Measurements from ENCODE around the gene TASOR2. TPM values are rescaled to one million over a fixed set of nuclear protein-coding genes. Genes with fewer than 3 reads are reported as not detected.
A peak's percentile ranks its signal among the peaks of the same experiment; 100 is the strongest.

Gene TASOR2
- total and polyA plus RNA-seq, 7 experiments from 2014 or later = 14.7 to 86.5 (median 58.4) TPM

DNA sequence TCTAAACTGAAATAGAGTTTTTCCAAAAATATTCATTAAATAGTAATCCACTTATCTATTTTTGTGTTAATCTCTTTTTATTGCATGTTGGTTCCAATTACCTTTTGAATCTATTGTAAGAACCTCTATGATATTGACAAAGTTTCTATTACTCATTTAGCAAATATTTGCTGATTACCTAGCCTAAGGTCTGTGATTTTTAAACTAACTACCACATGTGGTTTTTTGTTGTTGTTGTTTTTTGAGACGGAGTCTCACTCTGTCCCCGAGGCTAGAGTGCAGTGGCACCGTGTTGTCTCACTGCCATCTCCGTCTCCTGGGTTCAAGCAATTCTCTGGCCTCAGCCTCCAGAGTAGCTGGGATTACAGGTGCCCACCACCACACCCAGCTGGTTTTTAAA is 16.2 kb upstream of the TASOR2 start:
- DNase-seq (no peak), ATAC-seq (no peak)
- Mint-ChIP-seq H3K4me3 (peak overlapping the region in 1 of 10 donors; percentile 8), H3K9me3 (peaks cover 0 to 11% (median 4%) of the 10 kb centered on the region in 11 donors), H3K36me3 (peaks cover 0 to 5% (median 4%) of the 10 kb centered on the region in 5 donors), H3K27ac (no peak overlapping the region), H3K4me1 (peaks cover 13 to 36% (median 25%) of the 10 kb centered on the region in 7 donors), H3K27me3 (peaks cover 0 to 22% (median 0%) of the 10 kb centered on the region in 5 donors)
- ChIA-PET POLR2A (interaction anchor here (0.6 to 1.3 kb wide), 3 partner anchors 16 to 1668 kb away, joined by 3 to 5 read pairs (median 3); partner anchors contain the start of gene TASOR2), CTCF (no interaction called here)
- Histone ChIP-seq H3K4me1 (ENCODE audit: control insufficient read depth in 2 of 2, insufficient read depth in 2 of 2, low read length in 2 of 2) (peaks cover 6 to 9% of the 10 kb centered on the region in 2 donors), H3K27me3 (ENCODE audit: control insufficient read depth in 2 of 2, insufficient read depth in 2 of 2, low read length in 2 of 2) (no peaks in the 10 kb centered on the region), H3K9me3 (ENCODE audit: control insufficient read depth in 2 of 3, low read length in 3 of 3) (no peaks in the 10 kb centered on the region), H3K4me3 (ENCODE audit: low read length) (no peak overlapping the region), H3K27ac (ENCODE audit: low read depth, low read length) (no peak overlapping the region), H3K36me3 (ENCODE audit: control insufficient read depth in 2 of 3, insufficient read depth in 3 of 3, low read length in 3 of 3) (peaks cover 0 to 5% (median 0%) of the 10 kb centered on the region in 3 experiments)
- intact Hi-C loops (cut with micrococcal nuclease) = loop anchor here (5.0 kb wide), 2 partner anchors 36 to 41 kb away; no protein-coding TSS in a partner anchor

- peaks cover 0 to 9% (median 8%) of the 10 kb centered on the region in 5 donors for H3K36me3 Mint-ChIP-seq
- Histone ChIP-seq H3K27me3 (ENCODE audit: control insufficient read depth in 2 of 2, insufficient read depth in 2 of 2, low read length in 2 of 2) (no peaks in the 10 kb centered on the region), H3K36me3 (ENCODE audit: control insufficient read depth in 2 of 3, insufficient read depth in 3 of 3, low read length in 3 of 3) (peaks cover 0 to 5% (median 0%) of the 10 kb centered on the region in 3 experiments), H3K4me1 (ENCODE audit: control insufficient read depth in 2 of 2, insufficient read depth in 2 of 2, low read length in 2 of 2) (peaks cover 6 to 9% of the 10 kb centered on the region in 2 donors), H3K9me3 (ENCODE audit: control insufficient read depth in 2 of 3, low read length in 3 of 3) (no peaks in the 10 kb centered on the region), H3K4me3 (ENCODE audit: low read length) (no peak overlapping the region), H3K27ac (ENCODE audit: low read depth, low read length) (no peak overlapping the region)
- H3K27me3 Mint-ChIP-seq = peaks cover 0 to 23% (median 3%) of the 10 kb centered on the region in 5 donors
- no peak overlapping the region for H3K27ac Mint-ChIP-seq
- H3K4me3 Mint-ChIP-seq = peak overlapping the region in 1 of 10 donors; percentile 2
- intact Hi-C loops (cut with micrococcal nuclease) = loop anchor here (5.0 kb wide), 2 partner anchors 37 to 42 kb away; no protein-coding TSS in a partner anchor
- H3K4me1 Mint-ChIP-seq = peaks cover 6 to 25% (median 20%) of the 10 kb centered on the region in 7 donors
- DNase-seq (no peak), ATAC-seq (no peak)
- POLR2A ChIA-PET = interaction anchor here (0.6 to 1.4 kb wide), 3 partner anchors 10 to 14 kb away, joined by 3 to 7 read pairs (median 4); no protein-coding TSS in a partner anchor
- H3K9me3 Mint-ChIP-seq = peaks cover 0 to 21% (median 11%) of the 10 kb centered on the region in 11 donors
- CTCF ChIA-PET = no interaction called here
These were observed 15.0 kb upstream of the TASOR2 start for GRCh38 chr10:5669604-5670003.

DNA sequence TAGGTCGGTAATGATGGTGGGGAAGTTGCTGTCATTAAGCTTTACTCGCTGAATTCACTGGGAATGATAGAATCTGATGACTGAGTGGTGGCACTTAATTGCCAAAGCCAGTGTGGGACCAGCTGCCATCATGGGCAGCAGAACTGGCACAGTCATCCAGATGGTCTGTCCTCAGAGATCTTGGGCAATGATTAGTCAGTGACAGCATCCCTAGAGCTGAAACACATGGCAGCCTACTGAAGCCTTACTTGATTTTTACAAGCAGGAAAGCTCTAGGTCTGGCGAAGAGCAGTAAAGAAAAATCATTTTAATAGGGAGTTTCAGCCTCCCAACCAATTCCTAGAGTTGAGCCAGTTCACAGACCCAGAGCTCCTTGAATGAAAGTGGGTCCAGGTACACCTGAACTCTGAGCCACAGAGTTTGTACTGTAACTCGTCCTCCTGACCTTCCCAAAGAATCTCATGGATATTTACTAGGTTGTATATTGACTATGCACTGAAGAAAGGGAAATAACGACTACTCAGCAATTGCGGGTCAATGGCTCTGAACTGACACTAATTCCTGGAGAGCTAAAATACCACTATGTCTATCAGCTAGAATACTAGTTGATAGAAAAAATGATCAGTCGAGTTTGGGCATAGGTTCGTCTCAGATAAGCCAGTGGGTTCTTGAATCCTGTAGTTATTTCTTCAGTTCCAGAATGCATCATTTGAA is 13.8 kb upstream of the TASOR2 start:
- ATAC-seq (no peak), DNase-seq (no peak)
- peaks cover 0 to 20% (median 5%) of the 10 kb centered on the region in 5 donors for H3K27me3 Mint-ChIP-seq
- peaks cover 0 to 10% (median 8%) of the 10 kb centered on the region in 5 donors for H3K36me3 Mint-ChIP-seq
- H3K4me3 Mint-ChIP-seq = peak overlapping the region in 1 of 10 donors; percentile 2
- intact Hi-C loops (cut with micrococcal nuclease) = no loop called here
- no peak overlapping the region for H3K27ac ChIP-seq (ENCODE audit: low read depth, low read length)
- no peaks in the 10 kb centered on the region for H3K27me3 ChIP-seq (ENCODE audit: control insufficient read depth in 2 of 2, insufficient read depth in 2 of 2, low read length in 2 of 2)
- H3K9me3 Mint-ChIP-seq = peaks cover 0 to 22% (median 13%) of the 10 kb centered on the region in 11 donors
- no peaks in the 10 kb centered on the region for H3K9me3 ChIP-seq (ENCODE audit: control insufficient read depth in 2 of 3, low read length in 3 of 3)
- no peak overlapping the region for H3K4me3 ChIP-seq (ENCODE audit: low read length)
- H3K27ac Mint-ChIP-seq = peak overlapping the region in 1 of 9 donors; percentile 20
- ChIA-PET POLR2A (interaction anchor here (0.9 to 1.4 kb wide), 2 partner anchors 8 to 14 kb away, joined by 3 to 7 read pairs; partner anchors contain the start of gene TASOR2), CTCF (no interaction called here)
- H3K4me1 Mint-ChIP-seq = peaks cover 6 to 16% (median 14%) of the 10 kb centered on the region in 7 donors
- H3K4me1 ChIP-seq (ENCODE audit: control insufficient read depth in 2 of 2, insufficient read depth in 2 of 2, low read length in 2 of 2) = peaks cover under 1 to 9% of the 10 kb centered on the region in 2 donors
- H3K36me3 ChIP-seq (ENCODE audit: control insufficient read depth in 2 of 3, insufficient read depth in 3 of 3, low read length in 3 of 3) = peaks cover 0 to 4% (median 0%) of the 10 kb centered on the region in 3 experiments

DNA sequence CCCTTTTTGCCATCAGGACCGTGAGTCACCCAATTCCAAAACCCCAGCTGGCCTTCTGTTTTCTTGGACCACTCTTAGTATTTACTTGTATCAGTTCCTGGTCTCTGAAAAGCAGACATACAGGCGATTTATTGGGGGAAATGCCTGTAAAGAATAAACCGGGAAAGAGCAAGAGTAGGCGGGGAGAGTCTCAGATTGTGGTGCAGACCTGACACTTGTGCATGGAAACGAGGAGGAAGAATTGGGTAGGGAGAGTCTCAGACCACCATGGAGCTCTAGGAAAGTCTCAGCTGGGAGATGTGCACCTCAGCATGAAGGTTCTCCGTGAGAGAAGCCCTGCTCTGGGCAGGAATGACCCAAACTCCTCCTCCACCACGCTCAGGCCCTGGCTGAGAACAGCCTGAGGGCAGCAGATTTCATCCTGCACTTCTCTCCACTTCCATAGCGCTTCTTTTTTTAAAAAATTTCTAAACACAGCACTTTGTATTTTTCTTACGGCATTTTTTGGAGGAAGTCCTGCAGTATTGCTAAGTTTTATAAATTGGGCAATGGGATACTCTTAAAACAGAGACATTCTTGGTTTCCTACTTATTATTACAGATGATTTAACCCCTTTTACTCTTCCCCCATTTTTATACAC is 6.1 kb upstream of the TASOR2 start:
- H3K4me1 Mint-ChIP-seq = peaks cover 0 to 10% (median 0%) of the 10 kb centered on the region in 7 donors
- CTCF ChIA-PET = no interaction called here

GRCh38 chr10:5679037-5679435 is 5.6 kb upstream of the TASOR2 start:
- POLR2A ChIA-PET = interaction anchor here (0.6 to 1.3 kb wide), 2 partner anchors 9 to 21 kb away, joined by 3 to 7 read pairs; no protein-coding TSS in a partner anchor
- CTCF ChIA-PET = no interaction called here
- no peaks in the 10 kb centered on the region for H3K9me3 ChIP-seq (ENCODE audit: control insufficient read depth in 2 of 3, low read length in 3 of 3)

More for the DNA sequence above, 6.1 kb upstream of the TASOR2 start:
- no peak overlapping the region for H3K4me3 Mint-ChIP-seq
- H3K9me3 Mint-ChIP-seq = peaks cover 0 to 11% (median 7%) of the 10 kb centered on the region in 11 donors
- Histone ChIP-seq H3K27me3 (ENCODE audit: control insufficient read depth in 2 of 2, insufficient read depth in 2 of 2, low read length in 2 of 2) (no peaks in the 10 kb centered on the region), H3K9me3 (ENCODE audit: control insufficient read depth in 2 of 3, low read length in 3 of 3) (no peaks in the 10 kb centered on the region), H3K4me1 (ENCODE audit: control insufficient read depth in 2 of 2, insufficient read depth in 2 of 2, low read length in 2 of 2) (no peaks in the 10 kb centered on the region), H3K27ac (ENCODE audit: low read depth, low read length) (no peak overlapping the region), H3K4me3 (ENCODE audit: low read length) (no peak overlapping the region), H3K36me3 (ENCODE audit: control insufficient read depth in 2 of 3, insufficient read depth in 3 of 3, low read length in 3 of 3) (no peaks in the 10 kb centered on the region)
- POLR2A ChIA-PET = interaction anchor here (0.6 to 1.3 kb wide), 2 partner anchors 8 to 22 kb away, joined by 3 to 7 read pairs; no protein-coding TSS in a partner anchor
- no peak overlapping the region for H3K27ac Mint-ChIP-seq
- H3K36me3 Mint-ChIP-seq = peaks cover 0 to 6% (median 3%) of the 10 kb centered on the region in 5 donors
- intact Hi-C loops (cut with micrococcal nuclease) = no loop called here
- no peak for ATAC-seq
- peaks cover 19 to 29% (median 23%) of the 10 kb centered on the region in 5 donors for H3K27me3 Mint-ChIP-seq
- no peak for DNase-seq

DNA sequence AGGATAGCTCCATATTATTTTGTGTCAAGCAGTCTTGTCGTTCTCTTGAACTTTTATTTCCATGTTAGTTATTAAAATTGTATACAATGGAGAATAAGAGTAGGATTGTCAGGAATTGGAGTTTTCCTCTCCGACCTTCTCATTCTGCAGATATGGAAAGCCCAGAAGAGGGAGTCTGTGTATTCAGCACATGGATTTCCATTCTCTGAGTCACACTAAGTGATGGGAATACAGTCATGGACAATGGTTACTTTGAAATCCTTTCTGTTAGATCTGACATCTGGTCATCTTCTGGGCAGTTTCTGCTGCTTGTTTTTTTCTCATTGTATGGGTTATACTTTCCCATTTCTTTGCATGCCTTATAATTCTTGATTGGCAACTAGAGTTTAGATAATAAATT is 5.0 kb upstream of the TASOR2 start:
- no peak overlapping the region for H3K27ac Mint-ChIP-seq
- H3K4me1 Mint-ChIP-seq = peaks cover 3 to 19% (median 9%) of the 10 kb centered on the region in 7 donors
- DNase-seq = no peak
- intact Hi-C loops (cut with micrococcal nuclease) = loop anchor here (5.0 to 10.0 kb wide), 4 partner anchors 52 to 855 kb away; partner anchors contain the start of gene AKR1E2 (in 1 of the 2)
- ChIA-PET CTCF (no interaction called here), POLR2A (interaction anchor here (1.3 kb wide), 1 partner anchor 9 kb away, joined by 7 read pairs; no protein-coding TSS in a partner anchor)
- Histone ChIP-seq H3K4me3 (ENCODE audit: low read length) (no peak overlapping the region), H3K9me3 (ENCODE audit: control insufficient read depth in 2 of 3, low read length in 3 of 3) (no peaks in the 10 kb centered on the region), H3K27ac (ENCODE audit: low read depth, low read length) (no peak overlapping the region), H3K36me3 (ENCODE audit: control insufficient read depth in 2 of 3, insufficient read depth in 3 of 3, low read length in 3 of 3) (no peaks in the 10 kb centered on the region), H3K27me3 (ENCODE audit: control insufficient read depth in 2 of 2, insufficient read depth in 2 of 2, low read length in 2 of 2) (no peaks in the 10 kb centered on the region), H3K4me1 (ENCODE audit: control insufficient read depth in 2 of 2, insufficient read depth in 2 of 2, low read length in 2 of 2) (peaks cover 0 to 6% of the 10 kb centered on the region in 2 donors)
- peaks cover 0 to under 1% (median 0%) of the 10 kb centered on the region in 5 donors for H3K36me3 Mint-ChIP-seq
- peaks cover 0 to 6% (median under 1%) of the 10 kb centered on the region in 11 donors for H3K9me3 Mint-ChIP-seq
- no peak for ATAC-seq
- H3K27me3 Mint-ChIP-seq = peaks cover 16 to 29% (median 23%) of the 10 kb centered on the region in 5 donors
- H3K4me3 Mint-ChIP-seq = no peak overlapping the region

More at GRCh38 chr10:5679037-5679435, 5.6 kb upstream of the TASOR2 start:
- Mint-ChIP-seq H3K9me3 (peaks cover 0 to 8% (median 6%) of the 10 kb centered on the region in 11 donors), H3K4me1 (peaks cover 1 to 13% (median 3%) of the 10 kb centered on the region in 7 donors), H3K36me3 (peaks cover 0 to 4% (median 3%) of the 10 kb centered on the region in 5 donors), H3K4me3 (no peak overlapping the region), H3K27me3 (peaks cover 19 to 28% (median 23%) of the 10 kb centered on the region in 5 donors), H3K27ac (no peak overlapping the region)
- DNase-seq = no peak
- H3K4me1 ChIP-seq (ENCODE audit: control insufficient read depth in 2 of 2, insufficient read depth in 2 of 2, low read length in 2 of 2) = peaks cover 0 to 3% of the 10 kb centered on the region in 2 donors
- no peak overlapping the region for H3K4me3 ChIP-seq (ENCODE audit: low read length)
- no peak overlapping the region for H3K27ac ChIP-seq (ENCODE audit: low read depth, low read length)
- H3K36me3 ChIP-seq (ENCODE audit: control insufficient read depth in 2 of 3, insufficient read depth in 3 of 3, low read length in 3 of 3) = no peaks in the 10 kb centered on the region
- H3K27me3 ChIP-seq (ENCODE audit: control insufficient read depth in 2 of 2, insufficient read depth in 2 of 2, low read length in 2 of 2) = no peaks in the 10 kb centered on the region
- intact Hi-C loops (cut with micrococcal nuclease) = no loop called here
- ATAC-seq = no peak

All from naive thymus-derived CD4-positive, alpha-beta T cell (primary cell).